NT2/D1 (cell line): ENCODE measurements around the gene IFT80.

Source experiments
- SUZ12 ChIP-seq: IDR thresholded peaks from 2 replicates; pipeline ENCODE4 v1.6.1; 2011; ENCODE audit not compliant: insufficient read length, insufficient read depth; ENCODE audit errors: extremely low read depth
- YY1 ChIP-seq: IDR thresholded peaks from 2 replicates; pipeline ENCODE4 v1.6.1; 2011; ENCODE audit not compliant: insufficient read length, insufficient read depth
- ZNF274 ChIP-seq: IDR thresholded peaks from 2 replicates; pipeline ENCODE4 v1.6.1; 2011; ENCODE audit warnings: mild to moderate bottlenecking, low read depth, low read length

DNA sequence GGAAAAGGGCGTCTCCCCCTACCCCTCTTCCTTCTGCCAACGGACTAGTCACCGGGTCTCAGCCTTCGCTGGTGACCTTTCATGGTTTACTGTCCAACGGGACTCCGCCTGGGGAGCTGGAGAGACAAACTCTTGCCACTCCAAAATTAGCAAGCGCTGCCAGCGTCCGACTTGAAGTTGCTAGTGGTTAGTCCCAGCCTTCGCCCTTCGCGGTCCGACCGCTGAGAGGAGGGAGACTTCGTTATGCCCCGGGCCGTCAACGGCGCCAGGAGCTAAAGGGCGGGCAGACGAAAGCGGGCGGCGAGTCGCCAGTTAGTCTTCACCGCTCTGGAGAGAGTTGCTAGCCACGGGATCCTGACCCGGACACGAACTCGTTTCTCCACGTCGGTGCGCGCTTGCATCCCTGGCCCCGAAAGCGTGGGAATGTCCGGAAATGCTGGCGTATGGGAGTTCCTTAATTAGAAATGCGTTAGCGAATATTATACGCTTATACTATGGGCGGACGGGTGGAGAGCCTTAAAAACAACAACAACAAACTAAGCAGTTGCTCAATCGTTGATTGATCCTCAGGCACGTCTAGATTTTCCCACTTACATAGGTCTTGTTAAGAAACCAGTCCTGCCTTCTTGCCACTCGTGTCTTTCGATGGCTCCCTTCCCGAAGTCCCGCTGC lies 1.1 kb upstream of the IFT80 start:
- TF ChIP-seq ZNF274 (no peak), YY1 (no peak), SUZ12 (no peak)
